Keratinocyte (primary cell): Measurements from ENCODE around the gene KCNJ6. TPM values are rescaled to one million over a fixed set of nuclear protein-coding genes. Genes with fewer than 3 reads are reported as not detected.

ENCODE experiments used
- DNase-seq: peaks from one replicate; pipeline ENCODE4 v3.0.0-alpha.2; 2011; ENCODE audit warnings: low read depth, missing footprints, low spot score
- FAIRE-seq: peaks from 2 replicates; lab custom pipeline; 2011; peaks lifted over from hg19 to GRCh38; lab: Jason Lieb, UNC
- H2AFZ ChIP-seq: 2 replicates; pipeline ENCODE4 v1.6.0; 2012; ENCODE audit warnings: low read length, control low read depth, inconsistent platforms; ENCODE audit not compliant: control insufficient read depth
- H3K27ac ChIP-seq: 2 replicates; pipeline ENCODE4 v1.5.1; 2011; ENCODE audit warnings: low read length; ENCODE audit not compliant: control insufficient read depth, insufficient read depth
- H3K27me3 ChIP-seq: 3 replicates; pipeline ENCODE4 v1.6.0; 2011; ENCODE audit warnings: low read length; ENCODE audit not compliant: control insufficient read depth, insufficient read depth; ENCODE audit errors: extremely low read depth
- H3K36me3 ChIP-seq, 2 experiments: 2 replicates in 1 of 2; 3 replicates in 1 of 2; pipeline ENCODE4 v1.5.1; 2011; ENCODE audit warnings: low read length in 2 of 2, mild to moderate bottlenecking in 1 of 2; ENCODE audit not compliant: control insufficient read depth in 2 of 2, insufficient read depth in 2 of 2; ENCODE audit errors: extremely low read depth in 1 of 2
- H3K4me1 ChIP-seq: 3 replicates; pipeline ENCODE4 v1.5.1; 2011; ENCODE audit warnings: low read length; ENCODE audit not compliant: control insufficient read depth, insufficient read depth; ENCODE audit errors: extremely low read depth
- H3K4me2 ChIP-seq: 3 replicates; pipeline ENCODE4 v1.6.0; 2011; ENCODE audit warnings: low read depth, low read length; ENCODE audit not compliant: control insufficient read depth, insufficient read depth; ENCODE audit errors: extremely low read depth
- H3K4me3 ChIP-seq, 3 experiments: fragments of 200-600 bp in 1 of 3; sonication (generic) in 1 of 3; 2 replicates in 2 of 3; 3 replicates in 1 of 3; pipeline ENCODE4 v1.5.1; 2011 to 2016; ENCODE audit warnings: low read length in 3 of 3, mild to moderate bottlenecking in 3 of 3, control low read depth in 2 of 3, inconsistent platforms in 1 of 3, low read depth in 1 of 3, mixed read lengths in 1 of 3, mixed run types in 1 of 3, moderate library complexity in 1 of 3; ENCODE audit not compliant: control insufficient read depth in 2 of 3, insufficient read depth in 2 of 3; ENCODE audit errors: extremely low read depth in 1 of 3
- H3K79me2 ChIP-seq: 2 replicates; pipeline ENCODE4 v1.6.0; 2012; ENCODE audit warnings: low read length; ENCODE audit not compliant: control insufficient read depth, insufficient read depth
- H3K9ac ChIP-seq: 3 replicates; pipeline ENCODE4 v1.6.0; 2011; ENCODE audit warnings: low read length; ENCODE audit not compliant: control insufficient read depth, insufficient read depth; ENCODE audit errors: extremely low read depth
- H3K9me1 ChIP-seq: 3 replicates; pipeline ENCODE4 v1.6.0; 2011; ENCODE audit warnings: low read length; ENCODE audit not compliant: control insufficient read depth, insufficient read depth; ENCODE audit errors: extremely low read depth
- H3K9me3 ChIP-seq: 2 replicates; pipeline ENCODE4 v1.5.1; 2012; ENCODE audit warnings: low read depth, low read length; ENCODE audit not compliant: control insufficient read depth
- H4K20me1 ChIP-seq: 3 replicates; pipeline ENCODE4 v1.6.0; 2011; ENCODE audit warnings: low read length; ENCODE audit not compliant: control insufficient read depth, insufficient read depth; ENCODE audit errors: extremely low read depth
- EZH2 ChIP-seq: IDR thresholded peaks from one replicate; pipeline ENCODE4 v1.6.1; 2012; ENCODE audit warnings: inconsistent platforms, mild to moderate bottlenecking, low read length, moderate library complexity
- dilution Hi-C: fragments of 300-500 bp; cut with MboI; formaldehyde crosslinking; loops from one replicate; pipeline ENCODE4 v1.7.0; 2020; ENCODE audit warnings: low sequenced_read_pairs; ENCODE audit not compliant: extremely low pct_ligation_motif_present
- polyA plus RNA-seq, 5 experiments: library from polyadenylated mRNA; depleted of rRNA in 3 of 5; stranded (reverse) in 3 of 5; stranded (forward) in 1 of 5; unstranded in 1 of 5; fragments of >200 nt; gene quantifications; 1 replicate in 1 of 5; 2 replicates in 3 of 5; 3 replicates in 1 of 5; pipeline versions ENCODE4 v1.2.1 to v1.2.3, GENCODE V29; 2011 to 2012; ENCODE audit warnings: missing spikeins in 2 of 5, low read depth in 1 of 5, low replicate concordance in 1 of 5
- TF ChIP-seq, protein P1 (sequence below), 3 experiments: IDR thresholded peaks in 1 of 3; conservative IDR thresholded peaks in 1 of 3; optimal IDR thresholded peaks in 1 of 3; 2 replicates in 2 of 3; 3 replicates in 1 of 3; pipeline versions ENCODE3 to v1.5.1; 2011; ENCODE audit warnings: low read length in 3 of 3, mild to moderate bottlenecking in 3 of 3, moderate library complexity in 2 of 3, control low read depth in 1 of 3, inconsistent platforms in 1 of 3; ENCODE audit not compliant: insufficient read depth in 2 of 3; ENCODE audit errors: extremely low read depth in 1 of 3

KCNJ6 gene
- polyA plus RNA-seq, 1 donor (not counting 4 experiments of a cell fraction or from before 2014, with no cell fraction given): not detected

DNA sequence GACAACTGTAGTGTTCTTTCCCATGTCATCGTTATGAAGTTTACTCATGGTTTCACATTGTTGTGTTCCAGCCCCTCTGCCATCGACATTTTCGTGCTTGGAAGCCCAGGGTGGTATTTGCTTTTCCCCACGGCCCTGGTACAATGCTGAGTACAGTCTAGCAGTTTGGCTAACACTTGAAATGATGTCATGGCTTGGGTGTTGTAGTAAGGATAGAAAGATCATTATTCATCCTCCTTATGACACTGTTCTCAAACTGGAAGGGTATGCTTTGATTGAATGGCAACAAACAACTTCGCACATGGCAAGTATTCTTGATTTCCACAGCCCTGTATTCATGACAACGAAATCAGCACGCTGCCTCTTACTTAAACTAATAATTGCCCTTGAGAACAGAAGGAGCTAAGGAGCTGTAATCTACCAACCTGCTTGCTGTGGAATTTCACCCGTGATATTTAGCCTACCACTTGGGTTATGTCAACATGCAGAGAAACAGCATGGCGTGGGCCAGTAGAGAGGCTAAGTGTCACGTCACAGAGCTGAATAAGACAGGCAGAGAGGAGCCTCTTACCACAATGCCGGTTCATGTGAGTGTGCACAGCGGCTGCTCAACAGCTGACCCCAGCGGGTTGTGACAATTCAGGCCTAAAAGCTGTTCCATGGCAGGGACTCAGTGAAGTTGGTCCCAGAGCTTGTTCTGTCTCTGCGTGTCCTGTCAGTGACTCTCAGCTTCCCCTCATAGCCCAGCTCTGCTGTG lies 73.9 kb downstream of the KCNJ6 start:
- no peaks in the 10 kb centered on the region for H3K9me3 ChIP-seq
- no peaks in the 10 kb centered on the region for H3K36me3 ChIP-seq
- no peaks in the 10 kb centered on the region for H3K4me1 ChIP-seq
- no peak overlapping the region for H2AFZ ChIP-seq
- FAIRE-seq (no peak), DNase-seq (no peak)
- H3K79me2 ChIP-seq: no peaks in the 10 kb centered on the region
- H4K20me1 ChIP-seq: no peaks in the 10 kb centered on the region
- no peaks in the 10 kb centered on the region for H3K9me1 ChIP-seq
- TF ChIP-seq EZH2: no peak
- TF ChIP-seq, protein P1, sequence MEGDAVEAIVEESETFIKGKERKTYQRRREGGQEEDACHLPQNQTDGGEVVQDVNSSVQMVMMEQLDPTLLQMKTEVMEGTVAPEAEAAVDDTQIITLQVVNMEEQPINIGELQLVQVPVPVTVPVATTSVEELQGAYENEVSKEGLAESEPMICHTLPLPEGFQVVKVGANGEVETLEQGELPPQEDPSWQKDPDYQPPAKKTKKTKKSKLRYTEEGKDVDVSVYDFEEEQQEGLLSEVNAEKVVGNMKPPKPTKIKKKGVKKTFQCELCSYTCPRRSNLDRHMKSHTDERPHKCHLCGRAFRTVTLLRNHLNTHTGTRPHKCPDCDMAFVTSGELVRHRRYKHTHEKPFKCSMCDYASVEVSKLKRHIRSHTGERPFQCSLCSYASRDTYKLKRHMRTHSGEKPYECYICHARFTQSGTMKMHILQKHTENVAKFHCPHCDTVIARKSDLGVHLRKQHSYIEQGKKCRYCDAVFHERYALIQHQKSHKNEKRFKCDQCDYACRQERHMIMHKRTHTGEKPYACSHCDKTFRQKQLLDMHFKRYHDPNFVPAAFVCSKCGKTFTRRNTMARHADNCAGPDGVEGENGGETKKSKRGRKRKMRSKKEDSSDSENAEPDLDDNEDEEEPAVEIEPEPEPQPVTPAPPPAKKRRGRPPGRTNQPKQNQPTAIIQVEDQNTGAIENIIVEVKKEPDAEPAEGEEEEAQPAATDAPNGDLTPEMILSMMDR (optimal IDR thresholded peaks at IDR 0.05 in 1 of 3, IDR thresholded peaks at IDR 0.05 in 1 of 3, conservative IDR thresholded peaks at IDR 0.05 in 1 of 3; ENCODE audit: extremely low read depth in 1 of 3, insufficient read depth in 2 of 3, low read length in 3 of 3): no peak
- no peak overlapping the region for H3K9ac ChIP-seq
- H3K27ac ChIP-seq: no peak overlapping the region
- no peak overlapping the region for H3K4me2 ChIP-seq
- H3K27me3 ChIP-seq: no peaks in the 10 kb centered on the region
- dilution Hi-C loops: no loop called here
- no peak overlapping the region for H3K4me3 ChIP-seq

DNA sequence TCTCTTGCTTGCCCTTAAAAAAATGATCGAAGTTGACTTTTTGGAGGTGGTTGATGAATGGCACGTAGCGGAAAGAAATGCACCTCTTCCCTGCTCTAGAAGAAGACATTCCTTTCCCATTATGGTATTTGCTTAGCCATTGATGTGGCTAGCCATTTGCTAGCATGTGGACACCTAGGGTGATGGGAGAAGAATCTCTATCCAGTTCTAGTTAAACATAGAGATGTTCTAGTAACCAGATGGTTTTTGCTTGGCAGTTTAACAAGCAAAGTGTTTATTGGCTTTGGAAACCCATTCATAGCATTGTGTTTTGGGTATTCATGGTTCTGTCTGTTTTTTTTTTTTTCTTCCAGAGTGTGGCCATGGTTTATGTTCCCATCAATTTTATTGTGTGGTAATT lies 78.9 kb downstream of the KCNJ6 start:
- H2AFZ ChIP-seq: no peak overlapping the region
- FAIRE-seq: no peak

More for the DNA sequence above, 78.9 kb downstream of the KCNJ6 start:
- H4K20me1 ChIP-seq: no peaks in the 10 kb centered on the region
- H3K36me3 ChIP-seq: no peaks in the 10 kb centered on the region
- H3K9me3 ChIP-seq: no peaks in the 10 kb centered on the region
- no peak overlapping the region for H3K9ac ChIP-seq
- no peaks in the 10 kb centered on the region for H3K4me1 ChIP-seq
- TF ChIP-seq, protein P1 (optimal IDR thresholded peaks at IDR 0.05 in 1 of 3, IDR thresholded peaks at IDR 0.05 in 1 of 3, conservative IDR thresholded peaks at IDR 0.05 in 1 of 3; ENCODE audit: extremely low read depth in 1 of 3, insufficient read depth in 2 of 3, low read length in 3 of 3): no peak
- no peak for TF ChIP-seq EZH2
- H3K27ac ChIP-seq: no peak overlapping the region
- H3K27me3 ChIP-seq: peaks cover 3% of the 10 kb centered on the region
- DNase-seq: no peak
- H3K4me3 ChIP-seq: no peak overlapping the region
- no peaks in the 10 kb centered on the region for H3K9me1 ChIP-seq
- H3K79me2 ChIP-seq: no peaks in the 10 kb centered on the region
- H3K4me2 ChIP-seq: no peak overlapping the region
- dilution Hi-C loops: no loop called here
